Spleen (tissue), 11 donors: Measurements from ENCODE around the gene POU2F3. TPM values are rescaled to one million over a fixed set of nuclear protein-coding genes. Genes with fewer than 3 reads are reported as not detected.

ENCODE experiments used
- DNase-seq: peaks from one replicate; pipeline ENCODE4 v3.0.0-alpha.2; 2020
- H3K27ac ChIP-seq, 8 donors: fragments of 200-600 bp; sonication (generic) in 7 of 8; 1 replicate in 4 of 8; 2 replicates in 4 of 8; pipeline versions ENCODE4 v1.5.0 to v1.8.0; 2016 to 2021; ENCODE audit warnings: inconsistent platforms in 4 of 8, mild to moderate bottlenecking in 4 of 8, moderate library complexity in 1 of 8
- H3K27me3 ChIP-seq, 7 donors: fragments of 200-600 bp; sonication (generic) in 6 of 7; replicated peaks in 1 of 7; 1 replicate in 4 of 7; 2 replicates in 3 of 7; pipeline versions ENCODE4 v1.5.0 to v1.8.0; 2016 to 2021; ENCODE audit warnings: inconsistent platforms in 3 of 7, mild to moderate bottlenecking in 1 of 7
- H3K36me3 ChIP-seq, 6 donors: fragments of 200-600 bp; sonication (generic) in 5 of 6; 1 replicate in 4 of 6; 2 replicates in 2 of 6; pipeline versions ENCODE4 v1.5.0 to v1.8.0; 2016 to 2021; ENCODE audit warnings: inconsistent platforms in 2 of 6
- H3K4me1 ChIP-seq, 6 donors: fragments of 200-600 bp; sonication (generic) in 5 of 6; 1 replicate in 3 of 6; 2 replicates in 3 of 6; pipeline versions ENCODE4 v1.5.0 to v1.8.0; 2016 to 2021; ENCODE audit warnings: inconsistent platforms in 3 of 6
- H3K4me3 ChIP-seq, 8 donors: fragments of 200-600 bp; sonication (generic) in 7 of 8; 1 replicate in 4 of 8; 2 replicates in 4 of 8; pipeline versions ENCODE4 v1.5.0 to v1.8.0; 2016 to 2021; ENCODE audit warnings: inconsistent platforms in 4 of 8, mild to moderate bottlenecking in 4 of 8, moderate library complexity in 2 of 8
- H3K9me3 ChIP-seq, 8 donors: fragments of 200-600 bp; sonication (generic) in 7 of 8; 1 replicate in 4 of 8; 2 replicates in 4 of 8; pipeline versions ENCODE4 v1.5.0 to v1.8.0; 2016 to 2021; ENCODE audit warnings: inconsistent platforms in 4 of 8
- CTCF ChIP-seq, 11 experiments: fragments of 200-600 bp in 7 of 11; fragments of 450-650 bp in 4 of 11; sonication (generic) in 4 of 11; IDR thresholded peaks in 8 of 11; conservative IDR thresholded peaks in 3 of 11; 1 replicate in 7 of 11; 2 replicates in 4 of 11; pipeline versions ENCODE4 v1.4.0 to v1.8.0; 2016 to 2021; ENCODE audit warnings: antibody characterized with exemption in 11 of 11, inconsistent platforms in 4 of 11, mild to moderate bottlenecking in 1 of 11
- POLR2A ChIP-seq, 3 donors: fragments of 450-650 bp; IDR thresholded peaks; one replicate each; pipeline ENCODE4 v1.5.1; 2017; ENCODE audit warnings: antibody characterized with exemption in 3 of 3, mild to moderate bottlenecking in 1 of 3
- POLR2AphosphoS5 ChIP-seq, 3 donors: sonication (generic); formaldehyde crosslinking; IDR thresholded peaks; one replicate each; pipeline ENCODE4 v1.5.1; 2017; ENCODE audit warnings: antibody characterized with exemption in 3 of 3
- WGBS, 5 donors: extraction: QIAGEN DNeasy Blood & Tissue Kit in 3 of 5; methylation state at CpG; one replicate each; pipeline versions ENCODE4 v1.1.5 to v1.1.7; 2013 to 2018; 5-methylcytosine and 5-hydroxymethylcytosine counted together
- intact Hi-C: fragments of 100-400 bp; cut with DNase I; formaldehyde crosslinking; loops from one replicate; pipeline ENCODE4 v1.15.0; 2023; ENCODE audit warnings: low total_unique reads
- polyA plus RNA-seq, 3 donors: library from polyadenylated mRNA; stranded (reverse); fragments of 200-250 nt; gene quantifications; one replicate each; pipeline ENCODE4 v1.2.1, GENCODE V29; 2013
- total RNA-seq, 7 donors: library from RNA; depleted of rRNA in 3 of 7; stranded (reverse); fragments of >200 nt in 3 of 7; fragmentation: NEBNext Ultra II Directional in 4 of 7; extraction: Animal tissue kit (Norgen Biotek cat#: 25700) in 4 of 7; gene quantifications; one replicate each; pipeline versions ENCODE4 v1.1.0 to v1.2.1, GENCODE V29; 2016 to 2021
- donor health status: healthy with polysubstance abuse.
- donor health status: DM: no; HTN: no; CAD: no; lungs with moderate emphysema.
- donor health status: DM: no; HTN: no; CAD: no.
- donor health status: Bipolar disorder and iron deficiency.
- donor health status: healthy.
- donor health status: DM: no; HTN: no; CAD: no.
- donor health status: DM: yes; HTN: yes; CAD: no.

POU2F3 gene
- total and polyA plus RNA-seq, 10 donors: 0.04 to 0.27 (median 0.19) TPM; not detected in 4

DNA sequence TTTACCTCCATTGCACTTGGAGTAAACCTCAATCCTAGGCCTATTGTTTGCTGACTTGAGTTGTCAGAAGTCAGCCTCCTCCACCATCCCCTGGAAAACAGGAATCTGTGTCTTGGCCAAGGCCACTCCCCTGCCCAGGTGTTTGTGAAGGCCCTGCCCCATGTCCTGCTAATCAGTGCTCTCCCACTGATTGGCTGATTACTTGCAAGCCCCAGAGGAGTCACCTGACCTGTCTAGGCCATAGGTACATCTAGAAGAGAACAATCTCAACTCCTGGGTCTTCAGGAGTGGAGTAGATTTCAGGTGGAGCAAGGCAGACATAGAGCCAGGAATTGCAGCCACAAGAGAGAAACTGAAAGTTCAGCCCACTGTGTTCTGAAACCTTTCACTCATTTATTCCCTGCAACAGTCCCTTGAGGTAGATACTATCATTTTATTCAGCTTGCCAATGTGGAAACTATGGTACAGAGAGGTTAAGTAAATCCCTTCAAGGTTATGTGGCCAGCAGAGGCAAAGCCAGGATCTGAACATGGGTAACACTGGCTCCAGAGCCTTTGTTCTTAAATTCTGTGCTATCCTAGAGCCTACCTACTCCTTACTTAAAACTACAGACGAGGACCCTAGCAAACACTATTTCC lies 18.7 kb upstream of the POU2F3 start:
- intact Hi-C loops: no loop called here
- WGBS, 5 donors: 77 to 100% (median 83%) methylated on average over 1 of the region's 1 CpG
- Histone ChIP-seq H3K4me1 (peaks cover 16 to 99% (median 56%) of the 10 kb centered on the region in 6 donors), H3K4me3 (no peak overlapping the region), H3K9me3 (no peaks in the 10 kb centered on the region), H3K27ac (peak overlapping the region in 3 of 8 donors; percentile 15 to 85 (median 64)), H3K36me3 (peaks cover 0 to 20% (median 0%) of the 10 kb centered on the region in 6 donors), H3K27me3 (no peaks in the 10 kb centered on the region)
- TF ChIP-seq POLR2AphosphoS5 (IDR thresholded peaks at IDR 0.05) (no peak), POLR2A (IDR thresholded peaks at IDR 0.05) (no peak), CTCF (IDR thresholded peaks at IDR 0.05 in 8 of 11, conservative IDR thresholded peaks at IDR 0.05 in 3 of 11) (no peak)
- no peak for DNase-seq

DNA sequence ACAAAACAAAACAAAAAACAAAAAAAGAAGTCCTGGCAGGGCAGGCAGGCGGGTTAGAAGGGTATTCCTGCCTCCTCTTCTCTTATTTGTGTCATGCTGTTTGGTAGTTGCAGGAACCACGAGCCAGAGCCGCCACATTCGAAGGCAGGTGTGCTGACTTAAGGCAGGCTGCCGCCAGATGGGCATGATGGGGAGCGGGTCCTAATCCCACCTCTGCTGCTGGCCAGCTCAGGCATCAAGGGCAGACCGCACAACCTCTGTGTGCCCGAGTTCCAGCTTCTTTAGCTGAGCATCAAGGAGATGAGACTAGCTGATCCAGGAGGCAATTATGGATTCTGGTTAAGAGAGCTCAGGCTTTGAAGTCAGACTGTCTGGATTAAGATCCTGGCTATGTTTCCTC lies 17.0 kb upstream of the POU2F3 start:
- intact Hi-C loops: no loop called here
- WGBS, 5 donors: 75 to 88% (median 85%) methylated on average over 8 of the region's 8 CpGs
- no peak for TF ChIP-seq POLR2A (IDR thresholded peaks at IDR 0.05)
- TF ChIP-seq POLR2AphosphoS5 (IDR thresholded peaks at IDR 0.05): no peak
- no peak for TF ChIP-seq CTCF (IDR thresholded peaks at IDR 0.05 in 8 of 11, conservative IDR thresholded peaks at IDR 0.05 in 3 of 11)

DNA sequence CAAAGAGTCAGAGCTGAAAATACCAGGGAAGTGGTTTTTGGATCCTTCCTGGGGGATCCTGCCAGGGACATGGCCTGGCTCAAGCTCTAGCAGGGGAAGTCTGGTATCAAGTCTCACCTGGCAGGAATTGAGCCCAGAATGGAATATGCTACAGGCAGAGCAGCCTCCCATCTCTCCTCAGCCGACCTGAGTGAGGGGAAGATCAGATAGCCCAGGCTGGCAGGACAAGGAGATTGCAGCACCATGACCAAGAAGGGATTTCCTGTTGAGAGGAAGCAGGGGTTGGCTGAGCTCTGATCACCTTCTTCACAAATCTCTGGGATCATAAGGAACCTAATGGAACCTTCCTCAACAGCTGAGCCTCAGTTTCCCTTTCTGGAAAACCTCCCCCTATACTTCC lies 16.1 kb upstream of the POU2F3 start:
- 0 to 21% (median 13%) methylated on average over 1 of the region's 1 CpG for WGBS, 5 donors
- Histone ChIP-seq H3K4me3 (no peak overlapping the region), H3K4me1 (peaks cover 17 to 91% (median 58%) of the 10 kb centered on the region in 6 donors), H3K9me3 (no peaks in the 10 kb centered on the region), H3K27me3 (no peaks in the 10 kb centered on the region), H3K27ac (peak overlapping the region in 5 of 8 donors; percentile 52 to 79 (median 73)), H3K36me3 (peaks cover 0 to 29% (median 0%) of the 10 kb centered on the region in 6 donors)
- TF ChIP-seq POLR2AphosphoS5 (IDR thresholded peaks at IDR 0.05) (no peak), POLR2A (IDR thresholded peaks at IDR 0.05) (no peak), CTCF (IDR thresholded peaks at IDR 0.05 in 8 of 11, conservative IDR thresholded peaks at IDR 0.05 in 3 of 11) (no peak)
- DNase-seq: peak; percentile 22
- intact Hi-C loops: no loop called here

More for the DNA sequence above, 17.0 kb upstream of the POU2F3 start:
- Histone ChIP-seq H3K4me1 (peaks cover 17 to 99% (median 60%) of the 10 kb centered on the region in 6 donors), H3K9me3 (no peaks in the 10 kb centered on the region), H3K4me3 (no peak overlapping the region), H3K27me3 (no peaks in the 10 kb centered on the region), H3K27ac (peak overlapping the region in 5 of 8 donors; percentile 52 to 79 (median 73)), H3K36me3 (peaks cover 0 to 20% (median 0%) of the 10 kb centered on the region in 6 donors)
- peak; percentile 67 for DNase-seq

- H3K27ac ChIP-seq: peak overlapping the region in 7 of 8 donors; percentile 35 to 79 (median 68)
- no peaks in the 10 kb centered on the region for H3K27me3 ChIP-seq
- intact Hi-C loops: no loop called here
- H3K36me3 ChIP-seq: peaks cover 0 to 34% (median 0%) of the 10 kb centered on the region in 6 donors
- peaks cover 16 to 85% (median 56%) of the 10 kb centered on the region in 6 donors for H3K4me1 ChIP-seq
- TF ChIP-seq CTCF (IDR thresholded peaks at IDR 0.05 in 8 of 11, conservative IDR thresholded peaks at IDR 0.05 in 3 of 11): no peak
- no peak for TF ChIP-seq POLR2A (IDR thresholded peaks at IDR 0.05)
- no peak for TF ChIP-seq POLR2AphosphoS5 (IDR thresholded peaks at IDR 0.05)
- no peaks in the 10 kb centered on the region for H3K9me3 ChIP-seq
- peak; percentile 46 for DNase-seq
- WGBS, 5 donors: 35 to 48% (median 41%) methylated on average over 6 of the region's 6 CpGs
- H3K4me3 ChIP-seq: no peak overlapping the region
Measured at GRCh38 chr11:120224361-120224760, 15.6 kb upstream of the POU2F3 start.
